Stimulated activated CD4-positive, alpha-beta T cell treated with anti-CD3 and anti-CD28 coated beads, Interleukin-12 subunit alpha, Interleukin-12 subunit beta, amount 100 ng/mL, for 4 hours (primary cell): ENCODE measurements around the gene ABCB8.

Experiments
- DNase-seq: peaks from one replicate; pipeline ENCODE4 v3.0.0-alpha.2; 2020

ABCB8 gene

GRCh38 chr7:151088856-151089699 lies 60.8 kb downstream of the ABCB8 start:
- DNase-seq, result no peak

DNA sequence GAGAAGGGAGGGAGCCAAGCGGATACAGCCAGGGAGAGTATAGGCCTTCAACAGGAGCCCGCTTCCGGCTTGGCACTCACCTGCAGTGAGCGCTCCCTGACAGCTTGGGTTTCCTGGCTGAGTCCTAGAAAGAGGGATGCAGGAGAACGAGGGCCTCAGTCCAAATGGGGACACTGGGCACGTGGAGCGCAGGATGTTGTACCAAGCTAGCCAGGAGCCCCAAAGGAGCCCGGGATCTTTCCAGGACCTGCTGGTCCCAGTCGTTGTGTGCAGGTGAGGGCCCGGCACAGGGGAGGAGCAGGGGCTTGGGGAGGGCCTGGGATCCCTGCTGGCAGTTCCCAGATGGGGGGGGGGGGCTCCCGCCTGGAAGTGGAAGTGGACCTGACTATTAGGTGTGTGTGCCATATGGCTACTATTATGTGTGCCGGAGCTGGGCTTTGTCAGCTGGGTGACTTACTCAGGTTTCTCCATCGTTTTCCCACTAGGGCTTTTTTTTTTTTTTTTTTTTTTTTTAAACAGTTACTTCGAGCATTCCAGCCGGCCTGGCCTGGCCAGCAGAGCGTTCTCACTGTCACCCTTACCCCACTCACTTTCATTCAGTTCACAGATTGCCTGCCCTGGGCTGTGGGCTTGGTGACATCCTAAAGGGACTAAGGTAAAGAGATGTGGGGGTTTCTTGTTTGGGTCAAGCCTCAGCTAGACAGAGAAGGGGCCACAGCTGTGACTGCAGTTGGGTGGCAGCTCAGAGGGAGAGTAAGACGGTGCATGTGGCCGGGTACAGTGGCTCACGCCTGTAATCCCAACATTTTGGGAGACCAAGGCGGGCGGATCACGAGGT lies 61.9 kb downstream of the ABCB8 start:
- DNase-seq, result no peak

DNA sequence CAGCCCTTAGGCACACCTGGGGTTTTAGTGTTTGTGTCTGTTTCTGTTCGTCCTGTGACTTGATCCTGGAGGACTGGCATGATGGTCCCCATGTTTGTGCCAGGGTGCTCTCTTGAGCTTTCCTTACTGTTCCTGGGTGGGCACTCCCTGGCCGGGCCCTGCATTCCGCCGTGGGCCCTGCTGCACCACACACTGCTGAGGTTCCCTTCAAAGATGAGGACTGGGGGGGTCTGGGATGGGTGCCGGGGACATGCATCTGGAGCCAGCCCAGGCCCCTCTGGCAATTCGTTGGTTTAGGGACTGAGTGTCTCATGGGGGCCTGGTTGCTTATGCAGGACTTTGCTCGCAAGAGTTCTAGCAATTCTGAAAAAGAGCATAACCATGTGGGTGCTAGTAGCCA lies 62.8 kb downstream of the ABCB8 start:
- no peak for DNase-seq

- no peak for DNase-seq
Measured at GRCh38 chr7:151091431-151091830, 63.2 kb downstream of the ABCB8 start.

- no peak for DNase-seq
Measured at GRCh38 chr7:151091988-151092387, 63.7 kb downstream of the ABCB8 start.

- no peak for DNase-seq
Measured at GRCh38 chr7:151093748-151094147, 65.5 kb downstream of the ABCB8 start.

GRCh38 chr7:151094675-151095074 lies 66.4 kb downstream of the ABCB8 start:
- DNase-seq, result no peak

DNA sequence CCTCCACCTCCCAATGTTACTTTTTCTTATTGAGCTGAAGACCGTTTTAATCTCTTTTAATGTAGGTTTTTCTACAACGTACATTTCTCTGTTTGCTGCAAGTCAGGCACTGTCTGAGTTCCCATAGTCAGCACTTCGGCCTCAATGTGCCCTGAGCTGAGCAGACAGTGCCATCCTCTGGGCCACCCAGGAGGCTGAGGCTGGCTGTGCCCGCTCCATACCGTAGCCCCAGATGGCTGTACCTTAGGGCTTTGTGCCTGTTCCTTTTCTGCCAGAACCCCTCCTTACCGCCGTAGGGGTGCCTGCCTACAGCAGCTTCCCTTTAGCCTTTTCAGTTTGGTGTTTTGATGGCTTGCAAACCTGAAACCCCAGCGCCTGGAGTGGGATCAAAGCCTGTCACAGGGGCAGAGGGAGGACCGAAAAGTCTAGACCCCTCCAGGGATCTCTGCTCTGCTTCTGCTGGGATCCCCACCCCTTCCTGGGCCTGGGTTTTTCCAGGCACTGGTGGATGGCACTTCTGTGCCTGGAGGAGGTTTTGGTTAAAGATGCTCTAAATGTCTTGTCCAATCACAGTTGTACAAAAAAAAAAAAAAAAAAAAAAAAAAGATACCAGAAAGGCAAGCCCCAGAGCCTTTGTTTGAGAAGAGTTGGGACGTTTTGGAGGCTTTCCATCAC lies 67.0 kb downstream of the ABCB8 start:
- no peak for DNase-seq

- no peak for DNase-seq
Measured at GRCh38 chr7:151095828-151096475, 67.7 kb downstream of the ABCB8 start.
